Duodenal mucosa (tissue), 2 donors: Measurements from ENCODE around the gene SLC6A8.
"Not testable (repeated sequence)": the region's sequence is repeated elsewhere in the genome, so short reads cannot be mapped to it uniquely, and the experiment has no call there.

Experiments
- H3K27ac ChIP-seq: one replicate; pipeline ENCODE4 v1.7.0; 2013; ENCODE audit warnings: low read depth, low read length
- H3K27me3 ChIP-seq, 2 donors: one replicate each; pipeline ENCODE4 v1.7.0; 2013; ENCODE audit warnings: low read length in 2 of 2, control low read depth in 1 of 2; ENCODE audit not compliant: insufficient read depth in 2 of 2, control insufficient read depth in 1 of 2
- H3K36me3 ChIP-seq, 2 donors: one replicate each; pipeline ENCODE4 v1.7.0; 2013; ENCODE audit warnings: low read length in 2 of 2, control low read depth in 1 of 2; ENCODE audit not compliant: insufficient read depth in 2 of 2, control insufficient read depth in 1 of 2
- H3K4me1 ChIP-seq, 2 donors: one replicate each; pipeline ENCODE4 v1.7.0; 2013; ENCODE audit warnings: low read length in 2 of 2, control low read depth in 1 of 2; ENCODE audit not compliant: insufficient read depth in 2 of 2, control insufficient read depth in 1 of 2
- H3K4me3 ChIP-seq, 2 donors: one replicate each; pipeline ENCODE4 v1.7.0; 2013; ENCODE audit warnings: low read length in 2 of 2, low read depth in 1 of 2
- H3K9ac ChIP-seq, 2 donors: one replicate each; pipeline ENCODE4 v1.7.0; 2013; ENCODE audit warnings: low read length in 2 of 2, low read depth in 1 of 2
- H3K9me3 ChIP-seq, 2 donors: one replicate each; pipeline ENCODE4 v1.7.0; 2013; ENCODE audit warnings: low read length in 2 of 2, control low read depth in 1 of 2; ENCODE audit not compliant: control insufficient read depth in 1 of 2

The SLC6A8 gene

GRCh38 chrX:153694687-153695270 lies 7.1 kb downstream of the SLC6A8 start:
- H3K27ac ChIP-seq, result no peak overlapping the region
- H3K36me3 ChIP-seq, result peaks cover 0 to 3% of the 10 kb centered on the region in 2 donors
- H3K9me3 ChIP-seq, result no peaks in the 10 kb centered on the region
- H3K4me1 ChIP-seq, result peaks cover 3% of the 10 kb centered on the region in 2 donors
- no peak overlapping the region for H3K9ac ChIP-seq
- H3K27me3 ChIP-seq, result no peaks in the 10 kb centered on the region
- no peak overlapping the region for H3K4me3 ChIP-seq

GRCh38 chrX:153696100-153696499 lies 8.4 kb downstream of the SLC6A8 start:
- peaks cover 0 to 6% of the 10 kb centered on the region in 2 donors for H3K36me3 ChIP-seq
- no peaks in the 10 kb centered on the region for H3K9me3 ChIP-seq
- no peak overlapping the region for H3K27ac ChIP-seq

GRCh38 chrX:153696538-153696937 lies 8.8 kb downstream of the SLC6A8 start:
- H3K4me1 ChIP-seq, result peaks cover 10 to 11% of the 10 kb centered on the region in 2 donors
- H3K9ac ChIP-seq, H3K4me3 ChIP-seq, H3K27me3 ChIP-seq, H3K36me3 ChIP-seq, H3K9me3 ChIP-seq, H3K27ac ChIP-seq: not testable (repeated sequence)

More at GRCh38 chrX:153696100-153696499, 8.4 kb downstream of the SLC6A8 start:
- Histone ChIP-seq H3K27me3 (no peaks in the 10 kb centered on the region), H3K9ac (no peak overlapping the region), H3K4me3 (no peak overlapping the region), H3K4me1 (peaks cover 10 to 11% of the 10 kb centered on the region in 2 donors)

GRCh38 chrX:153696986-153697722 lies 9.4 kb downstream of the SLC6A8 start:
- not testable (repeated sequence) for H3K27ac ChIP-seq, H3K4me3 ChIP-seq, H3K9ac ChIP-seq, H3K27me3 ChIP-seq, H3K9me3 ChIP-seq
- Histone ChIP-seq H3K36me3 (peaks cover 0 to 12% of the 10 kb centered on the region in 2 donors), H3K4me1 (peaks cover 10 to 11% of the 10 kb centered on the region in 2 donors)

GRCh38 chrX:153697924-153698865 lies 10.5 kb downstream of the SLC6A8 start:
- no peak overlapping the region for H3K9ac ChIP-seq

GRCh38 chrX:153699210-153699783 lies 11.6 kb downstream of the SLC6A8 start:
- H3K4me3 ChIP-seq, H3K9me3 ChIP-seq, H3K27me3 ChIP-seq: not testable (repeated sequence)
- peak overlapping the region; percentile 88 for H3K27ac ChIP-seq
- H3K36me3 ChIP-seq, result peaks cover 2 to 22% of the 10 kb centered on the region in 2 donors
- H3K4me1 ChIP-seq, result peaks cover 10 to 23% of the 10 kb centered on the region in 2 donors
- H3K9ac ChIP-seq, result peak overlapping the region in 1 of 2 donors; percentile 43

More at GRCh38 chrX:153697924-153698865, 10.5 kb downstream of the SLC6A8 start:
- no peak overlapping the region for H3K4me3 ChIP-seq
- H3K27me3 ChIP-seq, result no peaks in the 10 kb centered on the region
- no peaks in the 10 kb centered on the region for H3K9me3 ChIP-seq
- H3K27ac ChIP-seq, result no peak overlapping the region
- H3K4me1 ChIP-seq, result peaks cover 10 to 16% of the 10 kb centered on the region in 2 donors
- H3K36me3 ChIP-seq, result peaks cover 0 to 17% of the 10 kb centered on the region in 2 donors

- not testable (repeated sequence) for H3K27me3 ChIP-seq, H3K4me3 ChIP-seq, H3K9me3 ChIP-seq
- peak overlapping the region in 1 of 2 donors; percentile 43 for H3K9ac ChIP-seq
- H3K27ac ChIP-seq, result peak overlapping the region; percentile 88
- peaks cover 10 to 23% of the 10 kb centered on the region in 2 donors for H3K4me1 ChIP-seq
- H3K36me3 ChIP-seq, result peaks cover 2 to 28% of the 10 kb centered on the region in 2 donors
Measured at GRCh38 chrX:153699784-153700371, 12.2 kb downstream of the SLC6A8 start.

- H3K9ac ChIP-seq, result peak overlapping the region in 1 of 2 donors; percentile 43
- peaks cover 10 to 23% of the 10 kb centered on the region in 2 donors for H3K4me1 ChIP-seq
- no peaks in the 10 kb centered on the region for H3K9me3 ChIP-seq
- no peaks in the 10 kb centered on the region for H3K27me3 ChIP-seq
- peak overlapping the region; percentile 61 for H3K27ac ChIP-seq
- no peak overlapping the region for H3K4me3 ChIP-seq
- H3K36me3 ChIP-seq, result peaks cover 2 to 28% of the 10 kb centered on the region in 2 donors
Measured at GRCh38 chrX:153700376-153700945, 12.7 kb downstream of the SLC6A8 start.

- Histone ChIP-seq H3K4me1 (peaks cover 10 to 23% of the 10 kb centered on the region in 2 donors), H3K27ac (peak overlapping the region; percentile 61), H3K27me3 (no peaks in the 10 kb centered on the region), H3K9ac (no peak overlapping the region), H3K9me3 (no peaks in the 10 kb centered on the region), H3K36me3 (peaks cover 2 to 27% of the 10 kb centered on the region in 2 donors), H3K4me3 (no peak overlapping the region)
Measured at GRCh38 chrX:153700967-153701366, 13.2 kb downstream of the SLC6A8 start.
